PFSK-1 (cell line): ENCODE data around the gene LTC4S.

Experiments used
- FOXP2 ChIP-seq: optimal IDR thresholded peaks from 2 replicates; pipeline ENCODE3; 2011; ENCODE audit warnings: borderline replicate concordance, control low read depth, inconsistent platforms; ENCODE audit not compliant: insufficient read depth; ENCODE audit errors: extremely low read length, extremely low read depth
- POLR2AphosphoS5 ChIP-seq: IDR thresholded peaks from 2 replicates; pipeline ENCODE4 v1.6.1; 2012; ENCODE audit warnings: low read depth, mild to moderate bottlenecking, control low read depth, low read length, moderate library complexity
- SIN3A ChIP-seq: IDR thresholded peaks from 2 replicates; pipeline ENCODE4 v1.6.1; 2012; ENCODE audit warnings: mild to moderate bottlenecking, low read length, moderate library complexity, borderline replicate concordance; ENCODE audit not compliant: insufficient read depth
- TAF1 ChIP-seq: IDR thresholded peaks from 2 replicates; pipeline ENCODE4 v1.6.1; 2012; ENCODE audit warnings: low read length, control low read depth, borderline replicate concordance; ENCODE audit not compliant: insufficient read depth
- TF ChIP-seq, protein P1 (sequence below), 2 experiments: IDR thresholded peaks; 2 replicates each; pipeline versions ENCODE4 v1.6.1 to v1.8.0; 2011 to 2012; ENCODE audit warnings: low read depth in 2 of 2, low read length in 2 of 2, control low read depth in 1 of 2, inconsistent platforms in 1 of 2, mild to moderate bottlenecking in 1 of 2, moderate library complexity in 1 of 2; ENCODE audit not compliant: insufficient read depth in 1 of 2

Gene LTC4S

DNA sequence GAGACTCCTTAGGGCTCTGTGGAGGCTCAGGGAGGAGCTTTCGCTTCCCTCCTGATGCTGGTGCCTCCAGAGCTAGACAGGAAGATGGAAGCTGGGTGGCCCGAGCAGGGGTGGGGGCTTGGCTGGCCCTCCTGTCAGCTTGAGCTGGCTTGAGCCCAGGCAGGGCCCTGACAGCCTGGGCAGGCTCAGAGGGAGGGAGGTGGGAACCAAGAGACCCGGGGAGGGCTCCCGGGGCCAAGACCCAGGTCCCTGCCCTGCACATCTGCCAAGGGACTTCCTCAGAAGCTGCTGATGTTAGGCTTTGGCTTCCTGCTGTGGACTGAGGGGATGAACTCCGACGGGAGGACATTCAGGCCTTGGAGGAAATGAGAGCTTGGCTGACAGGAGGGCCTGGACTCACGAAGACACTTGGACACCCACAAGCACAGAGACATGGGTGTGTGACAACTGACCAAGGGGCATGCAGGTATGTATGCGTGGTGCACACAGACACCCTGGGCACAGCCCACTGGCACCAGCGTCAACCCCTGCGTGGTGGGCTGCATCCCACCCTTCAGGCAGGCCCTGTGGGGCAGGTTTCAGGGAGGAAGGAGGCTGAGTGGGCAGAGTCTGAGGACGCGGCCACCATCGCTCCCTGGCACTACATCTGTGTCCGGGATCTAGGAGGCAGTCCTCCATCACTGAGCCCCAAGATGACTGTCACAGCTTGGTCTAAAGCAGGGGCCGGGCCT is 1.7 kb upstream of the LTC4S start:
- TF ChIP-seq SIN3A (no peak), POLR2AphosphoS5 (no peak), TAF1 (no peak), FOXP2 (no peak)
- TF ChIP-seq, protein P1, sequence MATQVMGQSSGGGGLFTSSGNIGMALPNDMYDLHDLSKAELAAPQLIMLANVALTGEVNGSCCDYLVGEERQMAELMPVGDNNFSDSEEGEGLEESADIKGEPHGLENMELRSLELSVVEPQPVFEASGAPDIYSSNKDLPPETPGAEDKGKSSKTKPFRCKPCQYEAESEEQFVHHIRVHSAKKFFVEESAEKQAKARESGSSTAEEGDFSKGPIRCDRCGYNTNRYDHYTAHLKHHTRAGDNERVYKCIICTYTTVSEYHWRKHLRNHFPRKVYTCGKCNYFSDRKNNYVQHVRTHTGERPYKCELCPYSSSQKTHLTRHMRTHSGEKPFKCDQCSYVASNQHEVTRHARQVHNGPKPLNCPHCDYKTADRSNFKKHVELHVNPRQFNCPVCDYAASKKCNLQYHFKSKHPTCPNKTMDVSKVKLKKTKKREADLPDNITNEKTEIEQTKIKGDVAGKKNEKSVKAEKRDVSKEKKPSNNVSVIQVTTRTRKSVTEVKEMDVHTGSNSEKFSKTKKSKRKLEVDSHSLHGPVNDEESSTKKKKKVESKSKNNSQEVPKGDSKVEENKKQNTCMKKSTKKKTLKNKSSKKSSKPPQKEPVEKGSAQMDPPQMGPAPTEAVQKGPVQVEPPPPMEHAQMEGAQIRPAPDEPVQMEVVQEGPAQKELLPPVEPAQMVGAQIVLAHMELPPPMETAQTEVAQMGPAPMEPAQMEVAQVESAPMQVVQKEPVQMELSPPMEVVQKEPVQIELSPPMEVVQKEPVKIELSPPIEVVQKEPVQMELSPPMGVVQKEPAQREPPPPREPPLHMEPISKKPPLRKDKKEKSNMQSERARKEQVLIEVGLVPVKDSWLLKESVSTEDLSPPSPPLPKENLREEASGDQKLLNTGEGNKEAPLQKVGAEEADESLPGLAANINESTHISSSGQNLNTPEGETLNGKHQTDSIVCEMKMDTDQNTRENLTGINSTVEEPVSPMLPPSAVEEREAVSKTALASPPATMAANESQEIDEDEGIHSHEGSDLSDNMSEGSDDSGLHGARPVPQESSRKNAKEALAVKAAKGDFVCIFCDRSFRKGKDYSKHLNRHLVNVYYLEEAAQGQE (IDR thresholded peaks at IDR 0.05; ENCODE audit: insufficient read depth in 1 of 2, low read depth in 2 of 2, low read length in 2 of 2) = no peak

DNA sequence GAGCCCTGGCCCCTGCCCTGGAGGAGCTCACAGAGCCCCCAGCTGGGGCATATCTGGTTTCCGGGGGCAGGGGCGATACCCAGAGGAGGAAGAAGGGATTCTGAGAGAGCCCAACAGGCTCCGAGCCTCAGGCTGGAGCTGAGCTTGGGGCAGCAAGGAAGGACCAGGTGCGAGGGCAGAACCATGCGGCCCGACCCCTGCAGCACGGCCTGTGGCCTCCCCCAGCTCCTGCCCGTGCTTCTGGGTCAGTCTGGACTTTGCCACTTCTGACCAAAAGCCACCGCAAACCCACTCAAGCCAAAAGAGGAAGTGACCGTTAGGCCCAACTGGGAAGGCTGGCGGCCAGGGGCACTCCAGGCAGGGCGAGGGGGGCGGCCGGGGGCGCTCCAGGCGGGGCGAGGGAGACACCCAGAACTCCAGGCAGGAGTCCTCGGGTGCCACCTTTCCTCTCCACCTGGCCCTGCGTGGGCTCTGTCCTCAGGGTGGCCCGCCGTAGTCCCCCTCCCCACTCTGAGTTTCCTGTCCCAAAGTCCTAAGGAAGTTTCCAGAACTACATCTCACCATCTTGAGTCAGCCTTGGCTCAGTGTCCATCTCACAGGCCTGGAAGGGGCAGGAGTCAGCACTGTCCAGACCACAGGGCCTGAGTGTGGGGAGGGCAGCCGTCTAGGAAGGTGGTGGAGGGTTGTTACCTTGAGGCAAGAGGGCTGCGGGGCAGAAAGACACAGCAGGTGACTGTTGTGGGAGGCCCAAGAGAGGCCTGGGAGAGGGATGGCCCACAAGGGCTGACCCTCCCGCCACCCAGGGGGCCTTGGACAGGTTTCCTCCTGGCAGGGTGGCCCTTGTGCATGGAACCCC is 946 bp upstream of the LTC4S start:
- no peak for TF ChIP-seq POLR2AphosphoS5
- TF ChIP-seq SIN3A = no peak
- TF ChIP-seq TAF1 = no peak
- TF ChIP-seq FOXP2 = no peak
- TF ChIP-seq, protein P1 (IDR thresholded peaks at IDR 0.05; ENCODE audit: insufficient read depth in 1 of 2, low read depth in 2 of 2, low read length in 2 of 2) = no peak

DNA sequence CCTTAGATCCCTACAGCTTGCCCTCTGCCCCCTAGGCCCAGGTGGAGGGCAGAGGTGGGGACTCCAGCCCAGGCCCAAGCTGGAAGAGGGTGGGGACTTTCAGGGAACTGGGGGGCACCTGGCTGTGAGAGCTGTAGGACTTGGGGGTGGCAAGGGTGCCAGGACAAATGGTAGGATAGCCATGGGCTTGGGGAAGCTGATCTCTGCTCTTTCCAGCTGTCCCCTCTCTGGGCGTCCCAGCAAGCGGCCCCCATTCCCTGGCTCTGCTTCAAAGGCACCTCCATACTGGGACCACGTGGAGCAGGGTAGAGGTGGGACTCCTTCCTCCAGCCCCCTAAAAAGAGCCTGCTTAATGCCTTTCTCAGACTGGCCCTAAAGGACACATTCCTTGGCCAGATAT is 385 bp downstream of the LTC4S start:
- TF ChIP-seq SIN3A = no peak
- TF ChIP-seq, protein P1 (IDR thresholded peaks at IDR 0.05; ENCODE audit: insufficient read depth in 1 of 2, low read depth in 2 of 2, low read length in 2 of 2) = no peak
- no peak for TF ChIP-seq FOXP2
- TF ChIP-seq POLR2AphosphoS5 = no peak
- no peak for TF ChIP-seq TAF1

DNA sequence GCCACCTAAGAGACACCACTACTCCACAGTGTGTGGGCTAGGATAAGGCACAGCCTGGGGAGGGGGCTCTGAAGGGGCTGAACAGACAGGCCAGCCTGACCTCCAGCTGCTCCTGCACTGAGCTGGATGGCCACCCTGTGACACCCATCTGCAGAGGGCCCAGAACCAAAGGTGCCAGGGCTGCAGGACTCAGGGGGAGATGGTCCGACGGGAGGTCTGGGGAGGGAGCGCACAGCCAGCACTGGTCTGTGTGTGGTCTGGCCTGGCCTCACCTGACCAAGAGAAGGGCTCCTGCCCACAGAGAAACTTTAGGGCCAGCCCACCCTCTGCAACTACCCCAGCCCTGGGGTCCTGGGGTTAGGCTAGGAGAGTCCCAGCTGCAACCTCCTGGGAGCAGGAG is 789 bp downstream of the LTC4S start:
- no peak for TF ChIP-seq POLR2AphosphoS5
- TF ChIP-seq FOXP2 = no peak
- no peak for TF ChIP-seq TAF1
- TF ChIP-seq SIN3A = no peak
- TF ChIP-seq, protein P1 (IDR thresholded peaks at IDR 0.05; ENCODE audit: insufficient read depth in 1 of 2, low read depth in 2 of 2, low read length in 2 of 2) = no peak
